HUES64 (cell line): ENCODE measurements around the gene IRF8.

ENCODE experiments used
- H3K27ac ChIP-seq: 2 replicates; pipeline ENCODE4 v1.7.0; 2013; ENCODE audit warnings: low read depth, low read length, inconsistent platforms
- H3K27me3 ChIP-seq: 2 replicates; pipeline ENCODE4 v1.6.1; 2013; ENCODE audit warnings: mild to moderate bottlenecking, low read length; ENCODE audit not compliant: insufficient read depth
- H3K36me3 ChIP-seq: 2 replicates; pipeline ENCODE4 v1.6.1; 2013; ENCODE audit warnings: mild to moderate bottlenecking, low read length; ENCODE audit not compliant: insufficient read depth
- H3K4me1 ChIP-seq: 2 replicates; pipeline ENCODE4 v1.6.1; 2013; ENCODE audit warnings: mild to moderate bottlenecking, low read length, moderate library complexity; ENCODE audit not compliant: insufficient read depth
- H3K4me3 ChIP-seq: 2 replicates; pipeline ENCODE4 v1.5.1; 2013; ENCODE audit warnings: mild to moderate bottlenecking, low read length, moderate library complexity
- H3K9ac ChIP-seq: 2 replicates; pipeline ENCODE4 v1.6.1; 2013; ENCODE audit warnings: mild to moderate bottlenecking, low read depth, low read length
- H3K9me3 ChIP-seq: 2 replicates; pipeline ENCODE4 v1.6.1; 2013; ENCODE audit warnings: low read depth, low read length; ENCODE audit not compliant: insufficient read depth
- WGBS: fragments of 150-250, 120-280 bp; methylation state at CpG from one replicate; pipeline ENCODE4 v1.1.7; 2013; ENCODE audit warnings: missing lambda C conversion rate; 5-methylcytosine and 5-hydroxymethylcytosine counted together

The IRF8 gene

DNA sequence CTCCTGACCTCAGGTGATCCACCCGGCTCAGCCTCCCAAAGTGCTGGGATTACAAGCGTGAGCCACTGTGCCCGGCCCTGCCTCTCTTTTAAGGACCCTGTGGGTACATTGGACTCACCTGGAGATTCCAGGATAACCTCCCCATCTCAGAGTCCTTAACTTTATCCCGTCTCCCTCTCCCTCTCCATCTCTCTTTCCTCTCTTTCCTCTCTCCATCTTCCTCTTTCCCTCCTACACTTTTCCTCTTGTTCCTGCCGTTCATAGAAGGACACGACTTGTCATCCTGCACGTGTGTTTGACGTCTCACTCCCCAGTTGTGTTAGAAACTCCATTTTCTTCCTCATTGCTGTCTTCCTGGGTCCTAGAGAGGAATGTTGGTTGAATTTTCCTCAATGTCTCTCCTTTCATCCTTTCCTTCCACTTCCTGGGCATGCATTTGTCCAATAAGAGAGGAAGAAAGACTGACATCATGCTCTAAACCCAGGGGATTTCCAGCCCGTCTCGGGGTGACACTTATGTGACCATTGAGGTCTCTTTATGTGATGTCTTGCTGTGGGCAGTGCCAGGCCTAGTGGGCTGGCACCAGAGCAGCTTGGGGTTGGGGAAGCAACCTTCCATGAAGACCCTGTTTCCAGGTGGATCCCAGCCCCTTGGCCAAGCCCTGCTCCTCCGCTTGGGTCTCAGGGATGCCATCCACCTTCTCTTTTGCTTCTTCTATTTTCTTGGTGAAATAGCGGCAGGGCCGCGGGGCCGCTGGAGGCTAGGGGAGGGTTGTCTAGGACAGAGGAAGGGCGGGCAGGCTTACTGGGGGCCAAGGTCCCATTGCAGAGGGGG is 39.8 kb upstream of the IRF8 start:
- Histone ChIP-seq H3K4me3 (no peak overlapping the region), H3K9me3 (no peaks in the 10 kb centered on the region), H3K9ac (no peak overlapping the region), H3K4me1 (no peaks in the 10 kb centered on the region), H3K27ac (no peak overlapping the region), H3K36me3 (no peaks in the 10 kb centered on the region), H3K27me3 (no peaks in the 10 kb centered on the region)
- WGBS, result 92% methylated on average over 16 of the region's 16 CpGs

DNA sequence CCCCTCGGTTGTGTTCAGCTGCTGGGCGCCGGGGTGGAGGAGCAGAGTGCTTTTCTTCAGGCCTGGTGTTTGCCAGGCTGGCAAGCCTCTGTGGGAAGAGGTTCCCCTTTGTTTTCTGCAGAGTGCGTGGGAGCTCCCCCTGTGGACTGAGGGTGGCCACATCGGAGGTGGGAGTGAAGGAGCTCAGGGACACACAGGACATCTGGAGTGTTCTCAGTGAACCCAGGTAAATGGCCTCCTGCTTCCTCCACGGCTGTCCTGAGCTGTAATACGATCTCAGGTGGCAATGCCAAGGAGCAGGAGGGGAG is 39.2 kb upstream of the IRF8 start:
- Histone ChIP-seq H3K27me3 (no peaks in the 10 kb centered on the region), H3K4me3 (no peak overlapping the region), H3K4me1 (no peaks in the 10 kb centered on the region), H3K36me3 (no peaks in the 10 kb centered on the region), H3K9ac (no peak overlapping the region), H3K27ac (no peak overlapping the region), H3K9me3 (no peaks in the 10 kb centered on the region)
- 85% methylated on average over 7 of the region's 7 CpGs for WGBS

GRCh38 chr16:85860413-85861094 is 38.4 kb upstream of the IRF8 start:
- Histone ChIP-seq H3K4me1 (no peaks in the 10 kb centered on the region), H3K9me3 (no peaks in the 10 kb centered on the region), H3K9ac (no peak overlapping the region), H3K4me3 (no peak overlapping the region), H3K36me3 (no peaks in the 10 kb centered on the region), H3K27me3 (no peaks in the 10 kb centered on the region), H3K27ac (no peak overlapping the region)
- 89% methylated on average over 12 of the region's 12 CpGs for WGBS

DNA sequence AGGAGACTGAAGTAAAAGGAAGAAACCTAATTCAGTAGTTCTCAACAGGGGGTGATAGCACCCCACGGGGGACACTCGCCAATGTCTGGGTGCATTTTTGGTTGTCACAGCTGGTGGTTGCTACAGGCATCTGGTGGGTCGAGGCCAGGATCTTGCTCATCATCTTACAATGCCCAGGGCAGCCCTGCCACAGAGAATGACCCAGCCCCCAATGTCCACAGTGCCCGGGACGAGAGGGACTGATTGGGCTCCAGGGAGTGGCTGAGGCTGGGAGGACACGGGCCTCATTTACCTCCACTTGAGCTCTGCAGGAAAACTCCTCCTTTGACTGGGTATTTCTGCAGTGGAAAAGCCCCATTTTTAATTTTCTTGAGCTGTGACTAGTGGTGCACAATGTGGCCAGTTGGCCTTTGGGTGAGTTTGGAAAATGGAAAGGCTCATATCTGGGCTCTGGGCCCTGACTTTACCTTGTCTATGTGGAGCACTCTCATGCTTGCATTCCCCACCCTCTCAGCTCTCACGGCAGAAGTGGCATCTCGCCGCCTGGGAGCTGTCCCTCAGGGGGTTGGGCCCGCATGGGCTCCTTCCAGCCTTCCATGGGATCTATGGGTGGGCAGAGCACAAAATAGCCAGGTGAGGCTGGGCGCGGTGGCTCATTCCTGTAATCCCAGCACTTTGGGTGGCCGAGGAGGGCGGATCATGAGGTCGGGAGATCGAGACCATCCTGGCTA is 37.7 kb upstream of the IRF8 start:
- H3K4me1 ChIP-seq, result no peaks in the 10 kb centered on the region
- no peak overlapping the region for H3K9ac ChIP-seq
- WGBS, result 92% methylated on average over 16 of the region's 16 CpGs
- no peak overlapping the region for H3K4me3 ChIP-seq
- H3K9me3 ChIP-seq, result no peaks in the 10 kb centered on the region
- no peaks in the 10 kb centered on the region for H3K36me3 ChIP-seq
- H3K27me3 ChIP-seq, result no peaks in the 10 kb centered on the region
- H3K27ac ChIP-seq, result no peak overlapping the region

- no peaks in the 10 kb centered on the region for H3K27me3 ChIP-seq
- no peak overlapping the region for H3K9ac ChIP-seq
- H3K27ac ChIP-seq, result no peak overlapping the region
- no peaks in the 10 kb centered on the region for H3K4me1 ChIP-seq
- 0 out of 2 replicates have a peak, but pooled peaks cover 1% of the 10 kb centered on the region for H3K9me3 ChIP-seq
- no peak overlapping the region for H3K4me3 ChIP-seq
- no peaks in the 10 kb centered on the region for H3K36me3 ChIP-seq
- 94% methylated on average over 18 of the region's 19 CpGs for WGBS
These were observed 36.2 kb upstream of the IRF8 start for GRCh38 chr16:85862476-85863383.

DNA sequence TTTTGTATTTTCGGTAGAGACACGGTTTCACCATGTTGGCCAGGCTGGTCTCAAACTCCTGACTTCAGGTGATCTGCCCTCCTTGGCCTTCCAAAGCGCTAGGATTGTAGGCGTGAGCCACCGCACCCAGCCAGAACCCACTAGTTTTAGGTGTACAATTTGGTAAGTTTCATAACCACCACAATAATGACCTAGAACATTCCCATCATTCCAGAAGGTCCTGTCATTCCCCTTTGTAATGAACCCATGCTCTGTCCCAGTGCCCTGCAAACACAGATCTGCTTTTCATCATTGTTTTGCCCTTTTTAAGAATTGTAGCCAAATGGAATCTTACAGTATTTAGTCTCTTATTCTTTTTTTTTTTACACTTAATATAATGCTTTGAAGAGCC is 35.6 kb upstream of the IRF8 start:
- no peaks in the 10 kb centered on the region for H3K4me1 ChIP-seq
- H3K9me3 ChIP-seq, result 0 out of 2 replicates have a peak, but pooled peaks cover 4% of the 10 kb centered on the region
- H3K27ac ChIP-seq, result no peak overlapping the region
- no peaks in the 10 kb centered on the region for H3K36me3 ChIP-seq
- no peaks in the 10 kb centered on the region for H3K27me3 ChIP-seq
- 92% methylated on average over 5 of the region's 5 CpGs for WGBS
- H3K9ac ChIP-seq, result no peak overlapping the region
- no peak overlapping the region for H3K4me3 ChIP-seq

DNA sequence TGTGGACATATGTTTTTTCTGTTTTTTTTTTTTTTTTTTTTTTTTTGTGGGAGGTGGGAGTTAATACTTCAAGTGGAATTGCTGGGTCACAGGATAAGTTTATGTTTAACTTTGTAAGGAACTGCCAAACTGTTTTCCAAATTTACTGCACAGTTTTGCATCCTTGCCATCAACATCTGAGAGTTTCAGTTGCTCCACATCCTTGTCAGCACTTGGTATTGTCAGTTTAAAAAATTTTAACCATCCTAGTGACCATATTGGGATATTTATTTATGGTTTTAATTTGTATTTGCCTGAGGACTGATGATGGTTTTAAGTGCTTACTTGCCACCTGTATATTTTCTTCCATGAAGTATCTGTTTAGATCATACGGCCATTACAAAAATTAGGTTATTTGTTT is 34.0 kb upstream of the IRF8 start:
- H3K27ac ChIP-seq, result no peak overlapping the region
- 100% methylated on average over 1 of the region's 1 CpG for WGBS
- no peaks in the 10 kb centered on the region for H3K36me3 ChIP-seq
- no peaks in the 10 kb centered on the region for H3K27me3 ChIP-seq
- peaks cover 11% of the 10 kb centered on the region; the same call in 1 of the 2 replicates for H3K9me3 ChIP-seq
- H3K4me3 ChIP-seq, result no peak overlapping the region
- no peak overlapping the region for H3K9ac ChIP-seq
- H3K4me1 ChIP-seq, result peaks cover 4% of the 10 kb centered on the region

- Histone ChIP-seq H3K4me3 (no peak overlapping the region), H3K36me3 (no peaks in the 10 kb centered on the region), H3K9ac (no peak overlapping the region), H3K27me3 (no peaks in the 10 kb centered on the region), H3K27ac (no peak overlapping the region), H3K9me3 (peaks cover 11% of the 10 kb centered on the region; the same call in 1 of the 2 replicates), H3K4me1 (peaks cover 15% of the 10 kb centered on the region)
- 96% methylated on average over 2 of the region's 2 CpGs for whole genome bisulfite sequencing
These were observed 31.8 kb upstream of the IRF8 start for GRCh38 chr16:85867189-85867588.

- H3K4me1 ChIP-seq, result peaks cover 15% of the 10 kb centered on the region
- WGBS, result 95% methylated on average over 8 of the region's 8 CpGs
- H3K27me3 ChIP-seq, result no peaks in the 10 kb centered on the region
- peaks cover 11% of the 10 kb centered on the region; the same call in 1 of the 2 replicates for H3K9me3 ChIP-seq
- H3K36me3 ChIP-seq, result no peaks in the 10 kb centered on the region
- no peak overlapping the region for H3K9ac ChIP-seq
- H3K4me3 ChIP-seq, result no peak overlapping the region
- no peak overlapping the region for H3K27ac ChIP-seq
These were observed 30.5 kb upstream of the IRF8 start for GRCh38 chr16:85868495-85868894.

- H3K4me3 ChIP-seq, result no peak overlapping the region
- peaks cover 15% of the 10 kb centered on the region for H3K4me1 ChIP-seq
- no peaks in the 10 kb centered on the region for H3K36me3 ChIP-seq
- H3K27ac ChIP-seq, result no peak overlapping the region
- H3K9me3 ChIP-seq, result peaks cover 11% of the 10 kb centered on the region; the same call in 1 of the 2 replicates
- no peak overlapping the region for H3K9ac ChIP-seq
- H3K27me3 ChIP-seq, result no peaks in the 10 kb centered on the region
These were observed 29.8 kb upstream of the IRF8 start for GRCh38 chr16:85869206-85869605.
